GM23338 (cell line): ENCODE results near the gene AIP. TPM values are rescaled to one million over a fixed set of nuclear protein-coding genes. Genes with fewer than 3 reads are reported as not detected.

ENCODE experiments used
- ATAC-seq: fragments of 200-7000 bp; cut with Tn5 transposase; 3 replicates; pipeline ENCODE4 v1.9.1; 2020
- DNase-seq: peaks from one replicate; pipeline ENCODE4 v3.0.0-alpha.2; 2015; ENCODE audit warnings: low spot score
- H2AFZ ChIP-seq: fragments of 200-600 bp; sonication (generic); 2 replicates; pipeline ENCODE4 v1.8.0; 2016; ENCODE audit warnings: antibody characterized with exemption, mild to moderate bottlenecking, moderate library complexity
- H3F3A ChIP-seq: fragments of 200-600 bp; sonication (generic); replicated peaks from 2 replicates; pipeline ENCODE4 v1.8.0; 2017; ENCODE audit warnings: antibody characterized with exemption, mixed run types, low read depth
- H3K27ac ChIP-seq: fragments of 200-600 bp; sonication (generic); 2 replicates; pipeline ENCODE4 v1.6.1; 2016; ENCODE audit warnings: low read depth
- H3K27me3 ChIP-seq: fragments of 200-600 bp; sonication (generic); 2 replicates; pipeline ENCODE4 v1.8.0; 2016; ENCODE audit warnings: mild to moderate bottlenecking, mixed run types, moderate library complexity; ENCODE audit not compliant: insufficient read depth
- H3K36me3 ChIP-seq: fragments of 200-600 bp; sonication (generic); 2 replicates; pipeline ENCODE4 v1.8.0; 2016; ENCODE audit warnings: mild to moderate bottlenecking; ENCODE audit not compliant: insufficient read depth
- H3K4me1 ChIP-seq: fragments of 200-600 bp; sonication (generic); 2 replicates; pipeline ENCODE4 v1.8.0; 2016; ENCODE audit warnings: mild to moderate bottlenecking, moderate library complexity; ENCODE audit not compliant: insufficient read depth
- H3K4me2 ChIP-seq: fragments of 200-600 bp; sonication (generic); 2 replicates; pipeline ENCODE4 v1.7.1; 2017; ENCODE audit warnings: mixed run types
- H3K4me3 ChIP-seq: fragments of 200-600 bp; sonication (generic); 2 replicates; pipeline ENCODE4 v1.6.1; 2016; ENCODE audit warnings: mixed run types
- H3K79me2 ChIP-seq: fragments of 200-600 bp; sonication (generic); replicated peaks from 2 replicates; pipeline ENCODE4 v1.8.0; 2017; ENCODE audit warnings: mild to moderate bottlenecking; ENCODE audit not compliant: insufficient read depth
- H3K9me2 ChIP-seq: fragments of 200-600 bp; sonication (generic); 2 replicates; pipeline ENCODE4 v1.8.0; 2017; ENCODE audit not compliant: insufficient read depth
- H4K20me1 ChIP-seq: fragments of 200-600 bp; sonication (generic); replicated peaks from 2 replicates; pipeline ENCODE4 v1.8.0; 2017; ENCODE audit warnings: mild to moderate bottlenecking; ENCODE audit not compliant: insufficient read depth
- H3K27ac Mint-ChIP-seq: 2 replicates; pipeline ENCODE4 v1.8.0; 2020; ENCODE audit warnings: inconsistent platforms, mild to moderate bottlenecking, moderate library complexity, mixed read lengths
- H3K27me3 Mint-ChIP-seq: 3 replicates; pipeline ENCODE4 v1.8.0; 2022; ENCODE audit warnings: low read depth, mild to moderate bottlenecking, moderate library complexity, mixed read lengths, inconsistent platforms; ENCODE audit not compliant: insufficient read depth, poor library complexity
- H3K36me3 Mint-ChIP-seq: 3 replicates; pipeline ENCODE4 v1.8.0; 2021; ENCODE audit warnings: low read depth, mild to moderate bottlenecking, inconsistent platforms, moderate library complexity, mixed read lengths
- H3K4me1 Mint-ChIP-seq: 3 replicates; pipeline ENCODE4 v1.8.0; 2020; ENCODE audit warnings: mild to moderate bottlenecking, inconsistent platforms, mixed read lengths
- H3K4me3 Mint-ChIP-seq: 3 replicates; pipeline ENCODE4 v1.8.0; 2021; ENCODE audit warnings: moderate library complexity, mild to moderate bottlenecking, inconsistent platforms, mixed read lengths
- H3K9me3 Mint-ChIP-seq: 3 replicates; pipeline ENCODE4 v1.8.0; 2020; ENCODE audit warnings: moderate library complexity, mild to moderate bottlenecking, inconsistent platforms, mixed read lengths
- CREB1 ChIP-seq: fragments of 250-450 bp; sonication (Bioruptor Pico); IDR thresholded peaks from 2 replicates; pipeline ENCODE4 v1.5.0; 2020; ENCODE audit warnings: low read depth, mild to moderate bottlenecking, moderate library complexity
- CTCF ChIP-seq, 2 experiments: fragments of 200-600 bp in 1 of 2; sonication (generic) in 1 of 2; conservative IDR thresholded peaks; 2 replicates each; pipeline versions ENCODE4 v1.5.1 to v1.6.1; 2016 to 2017; ENCODE audit warnings: antibody characterized with exemption in 2 of 2, low read depth in 2 of 2, mild to moderate bottlenecking in 2 of 2, moderate library complexity in 1 of 2
- EZH2 ChIP-seq: fragments of 200-600 bp; sonication (generic); IDR thresholded peaks from one replicate; pipeline ENCODE4 v1.8.0; 2017; ENCODE audit warnings: antibody characterized with exemption, mild to moderate bottlenecking, low read depth; ENCODE audit not compliant: unreplicated experiment
- EZH2phosphoT487 ChIP-seq: fragments of 200-600 bp; sonication (generic); IDR thresholded peaks from one replicate; pipeline ENCODE4 v1.8.1; 2018; ENCODE audit warnings: antibody characterized with exemption; ENCODE audit not compliant: unreplicated experiment
- JUNB ChIP-seq: IDR thresholded peaks from one replicate; pipeline ENCODE4 v1.6.1; 2016; ENCODE audit warnings: antibody characterized with exemption; ENCODE audit not compliant: unreplicated experiment
- NANOG ChIP-seq: IDR thresholded peaks from 2 replicates; pipeline ENCODE4 v1.6.1; 2016; ENCODE audit warnings: antibody characterized with exemption, borderline replicate concordance
- POLR2AphosphoS5 ChIP-seq: IDR thresholded peaks from 2 replicates; pipeline ENCODE4 v1.6.1; 2016; ENCODE audit warnings: antibody characterized with exemption, low read depth
- REST ChIP-seq: IDR thresholded peaks from one replicate; pipeline ENCODE4 v1.6.1; 2018; ENCODE audit warnings: antibody characterized with exemption; ENCODE audit not compliant: unreplicated experiment
- STAT1 ChIP-seq: IDR thresholded peaks from one replicate; pipeline ENCODE4 v1.6.1; 2016; ENCODE audit warnings: antibody characterized with exemption; ENCODE audit not compliant: unreplicated experiment
- ZNF462 ChIP-seq: fragments of 250-450 bp; sonication (Bioruptor Pico); IDR thresholded peaks from 2 replicates; pipeline ENCODE4 v1.5.0; 2020; ENCODE audit warnings: mild to moderate bottlenecking, moderate library complexity
- polyA plus RNA-seq: library from polyadenylated mRNA; unstranded; fragments of >200 nt; fragmentation: Nextera tagmentation; extraction: Ambion mirVana; gene quantifications from 2 replicates; pipeline ENCODE4 v1.2.1, GENCODE V29; 2016
- total RNA-seq: library from RNA; depleted of rRNA; stranded (reverse); fragments of >200 nt; shearing (Covaris generic); gene quantifications from 2 replicates; pipeline ENCODE4 v1.2.3, GENCODE V29; 2014

The AIP gene
- total and polyA plus RNA-seq, 2 experiments from 2014 or later: 29.1 to 32.1 TPM

- Mint-ChIP-seq H3K4me1 (no peaks in the 10 kb centered on the region), H3K27me3 (peaks cover 8% of the 10 kb centered on the region), H3K4me3 (no peak within 1 kb of the TSS; the same call in 2 of the 3 replicates), H3K9me3 (no peaks in the 10 kb centered on the region), H3K36me3 (no peaks in the 10 kb centered on the region), H3K27ac (no peak within 1 kb of the TSS)
- ATAC-seq: no peak
- no peak within 1 kb of the TSS for H3K4me2 ChIP-seq
- H3K27ac ChIP-seq: no peak within 1 kb of the TSS
- no peak for DNase-seq
- no peaks in the 10 kb centered on the region for H4K20me1 ChIP-seq
- H3K4me3 ChIP-seq: no peak within 1 kb of the TSS
- TF ChIP-seq EZH2phosphoT487 (no peak), EZH2 (no peak), CREB1 (CRISPR knock-in tag) (no peak), CTCF (conservative IDR thresholded peaks at IDR 0.05; ENCODE audit: low read depth in 2 of 2) (no peak), POLR2AphosphoS5 (no peak), NANOG (no peak), JUNB (no peak), ZNF462 (CRISPR knock-in tag) (no peak), REST (no peak), STAT1 (no peak)
- H2AFZ ChIP-seq: no peak within 1 kb of the TSS
- no peaks in the 10 kb centered on the region for H3K27me3 ChIP-seq
- no peaks in the 10 kb centered on the region for H3K4me1 ChIP-seq
- H3F3A ChIP-seq: no peaks in the 10 kb centered on the region
- no peaks in the 10 kb centered on the region for H3K36me3 ChIP-seq
- H3K9me2 ChIP-seq: no peaks in the 10 kb centered on the region
- no peaks in the 10 kb centered on the region for H3K79me2 ChIP-seq
Measured at GRCh38 chr11:67455054-67455453, 27.8 kb upstream of the AIP start, which contains the start of gene CABP4. TSS of gene CABP4 (plus strand) at chr11:67455354. CDS start at chr11:67455424, 70 bp downstream.
